AG09309 (cell line): ENCODE results near the gene ZNF30.

Experiments used
- DNase-seq: peaks from one replicate; pipeline ENCODE4 v3.0.0-alpha.2; 2010; ENCODE audit warnings: low read depth
- H3K4me3 ChIP-seq: 2 replicates; pipeline ENCODE4 v1.5.1; 2011; ENCODE audit warnings: mild to moderate bottlenecking, low read depth, low read length, moderate library complexity; ENCODE audit not compliant: control insufficient read depth
- TF ChIP-seq, protein P1 (sequence below): IDR thresholded peaks from 2 replicates; pipeline ENCODE4 v1.5.1; 2011; ENCODE audit warnings: mild to moderate bottlenecking, low read depth, low read length, inconsistent platforms; ENCODE audit not compliant: insufficient read depth, control insufficient read depth; ENCODE audit errors: missing control alignments

The ZNF30 gene

DNA sequence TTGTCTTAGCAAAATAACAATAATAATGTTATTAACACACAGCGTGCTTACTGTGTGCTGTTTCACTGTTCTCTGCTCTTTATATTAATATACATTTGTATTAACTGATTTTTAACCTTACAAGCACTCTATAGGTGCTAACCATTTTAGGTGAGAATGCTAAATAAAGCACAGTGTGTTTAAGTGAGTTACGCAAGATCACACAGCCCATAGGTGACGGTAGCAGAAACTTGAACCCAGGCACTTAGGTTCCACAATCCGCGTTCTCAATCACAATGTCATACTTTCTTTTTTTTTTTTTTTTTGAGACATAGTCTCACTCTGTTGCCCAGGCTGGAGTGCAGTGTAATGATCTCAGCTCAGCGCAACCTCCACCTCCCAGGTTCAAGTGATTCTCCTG, 5.8 kb downstream of the ZNF30 start:
- no peak for DNase-seq
- H3K4me3 ChIP-seq: no peak overlapping the region
- TF ChIP-seq, protein P1, sequence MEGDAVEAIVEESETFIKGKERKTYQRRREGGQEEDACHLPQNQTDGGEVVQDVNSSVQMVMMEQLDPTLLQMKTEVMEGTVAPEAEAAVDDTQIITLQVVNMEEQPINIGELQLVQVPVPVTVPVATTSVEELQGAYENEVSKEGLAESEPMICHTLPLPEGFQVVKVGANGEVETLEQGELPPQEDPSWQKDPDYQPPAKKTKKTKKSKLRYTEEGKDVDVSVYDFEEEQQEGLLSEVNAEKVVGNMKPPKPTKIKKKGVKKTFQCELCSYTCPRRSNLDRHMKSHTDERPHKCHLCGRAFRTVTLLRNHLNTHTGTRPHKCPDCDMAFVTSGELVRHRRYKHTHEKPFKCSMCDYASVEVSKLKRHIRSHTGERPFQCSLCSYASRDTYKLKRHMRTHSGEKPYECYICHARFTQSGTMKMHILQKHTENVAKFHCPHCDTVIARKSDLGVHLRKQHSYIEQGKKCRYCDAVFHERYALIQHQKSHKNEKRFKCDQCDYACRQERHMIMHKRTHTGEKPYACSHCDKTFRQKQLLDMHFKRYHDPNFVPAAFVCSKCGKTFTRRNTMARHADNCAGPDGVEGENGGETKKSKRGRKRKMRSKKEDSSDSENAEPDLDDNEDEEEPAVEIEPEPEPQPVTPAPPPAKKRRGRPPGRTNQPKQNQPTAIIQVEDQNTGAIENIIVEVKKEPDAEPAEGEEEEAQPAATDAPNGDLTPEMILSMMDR: no peak

DNA sequence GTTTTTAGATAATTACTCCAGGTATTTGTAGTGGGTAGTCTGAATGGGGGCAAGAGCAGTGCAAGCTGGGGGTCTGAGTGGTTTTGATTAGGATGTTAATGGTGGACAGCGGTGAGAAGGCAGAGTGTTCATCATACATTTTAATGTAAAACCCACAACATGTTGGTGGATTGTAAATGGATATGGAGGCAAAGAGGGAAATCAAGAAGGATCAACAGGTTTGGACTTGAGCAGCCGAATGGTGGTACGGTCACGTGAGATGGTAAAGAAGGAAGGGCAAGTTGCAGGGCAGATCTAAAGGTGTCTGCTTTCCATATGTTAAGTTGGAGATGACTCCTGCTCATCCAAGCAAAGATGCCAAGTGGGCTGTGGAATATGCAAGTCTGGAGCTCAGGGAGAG, 9.5 kb downstream of the ZNF30 start:
- TF ChIP-seq, protein P1: no peak
- no peak for DNase-seq
- no peak overlapping the region for H3K4me3 ChIP-seq

DNA sequence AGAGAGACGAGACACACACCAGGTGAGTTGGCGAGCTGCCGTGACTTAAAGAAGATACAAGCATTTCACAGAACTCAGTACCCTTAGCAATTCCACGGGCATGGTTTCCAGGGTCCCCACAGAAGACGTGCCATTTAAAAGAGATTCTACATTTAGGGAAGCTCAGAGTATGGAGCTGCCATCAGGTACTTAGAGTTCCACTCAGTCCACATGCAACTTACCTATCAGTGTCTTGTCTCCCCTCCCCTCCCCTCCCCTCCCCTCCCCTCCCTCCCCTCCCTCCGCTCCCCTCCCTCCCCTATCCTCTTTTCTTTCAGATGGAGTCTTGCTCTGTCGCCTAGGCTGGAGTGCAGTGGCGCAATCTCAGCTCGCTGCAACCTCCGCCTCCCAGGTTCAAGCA, 12.2 kb downstream of the ZNF30 start:
- no peak overlapping the region for H3K4me3 ChIP-seq
- no peak for DNase-seq
- TF ChIP-seq, protein P1: no peak

DNA sequence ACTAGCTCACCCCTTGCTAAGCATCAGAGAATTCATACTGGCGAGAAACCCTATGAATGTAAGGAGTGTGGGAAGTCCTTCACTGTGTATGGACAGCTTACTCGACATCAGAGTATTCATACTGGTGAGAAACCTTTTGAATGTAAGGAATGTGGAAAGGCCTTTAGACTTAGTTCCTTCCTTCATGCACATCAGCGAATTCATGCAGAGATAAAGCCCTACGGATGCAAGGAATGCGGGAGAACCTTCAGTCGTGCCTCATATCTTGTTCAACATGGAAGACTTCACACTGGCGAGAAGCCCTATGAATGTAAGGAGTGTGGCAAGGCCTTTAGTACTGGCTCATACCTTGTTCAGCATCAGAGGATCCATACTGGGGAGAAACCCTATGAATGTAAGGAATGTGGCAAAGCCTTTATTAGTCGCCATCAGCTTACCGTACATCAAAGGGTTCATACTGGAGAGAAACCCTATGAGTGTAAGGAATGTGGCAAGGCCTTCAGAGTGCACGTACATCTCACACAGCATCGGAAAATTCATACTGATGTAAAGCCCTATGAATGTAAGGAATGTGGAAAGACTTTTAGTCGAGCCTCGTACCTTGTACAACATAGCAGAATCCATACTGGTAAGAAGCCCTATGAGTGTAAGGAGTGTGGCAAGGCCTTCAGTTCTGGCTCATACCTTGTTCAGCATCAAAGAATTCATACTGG, 17.3 kb downstream of the ZNF30 start:
- no peak overlapping the region for H3K4me3 ChIP-seq
- TF ChIP-seq, protein P1: no peak

DNA sequence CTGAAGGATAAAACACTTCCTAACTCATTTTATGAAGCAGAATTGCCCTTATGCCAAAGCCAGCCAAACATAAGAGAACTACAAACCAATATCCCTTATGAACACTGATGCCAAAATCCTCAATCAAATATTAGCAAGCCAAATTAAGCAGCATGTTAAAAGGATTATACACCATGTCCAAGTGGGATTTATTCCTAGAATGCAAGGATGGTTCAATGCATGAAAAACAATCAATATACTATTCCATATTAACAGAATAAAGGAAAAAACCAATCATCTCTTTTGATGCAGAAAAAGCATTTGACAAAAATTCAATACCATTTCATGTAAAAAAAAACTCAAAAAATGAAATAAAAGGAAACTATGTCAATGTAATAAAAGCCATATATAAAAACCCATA, 26.4 kb downstream of the ZNF30 start:
- no peak for DNase-seq
- TF ChIP-seq, protein P1: no peak

More for the DNA sequence above, 17.3 kb downstream of the ZNF30 start:
- no peak for DNase-seq

DNA sequence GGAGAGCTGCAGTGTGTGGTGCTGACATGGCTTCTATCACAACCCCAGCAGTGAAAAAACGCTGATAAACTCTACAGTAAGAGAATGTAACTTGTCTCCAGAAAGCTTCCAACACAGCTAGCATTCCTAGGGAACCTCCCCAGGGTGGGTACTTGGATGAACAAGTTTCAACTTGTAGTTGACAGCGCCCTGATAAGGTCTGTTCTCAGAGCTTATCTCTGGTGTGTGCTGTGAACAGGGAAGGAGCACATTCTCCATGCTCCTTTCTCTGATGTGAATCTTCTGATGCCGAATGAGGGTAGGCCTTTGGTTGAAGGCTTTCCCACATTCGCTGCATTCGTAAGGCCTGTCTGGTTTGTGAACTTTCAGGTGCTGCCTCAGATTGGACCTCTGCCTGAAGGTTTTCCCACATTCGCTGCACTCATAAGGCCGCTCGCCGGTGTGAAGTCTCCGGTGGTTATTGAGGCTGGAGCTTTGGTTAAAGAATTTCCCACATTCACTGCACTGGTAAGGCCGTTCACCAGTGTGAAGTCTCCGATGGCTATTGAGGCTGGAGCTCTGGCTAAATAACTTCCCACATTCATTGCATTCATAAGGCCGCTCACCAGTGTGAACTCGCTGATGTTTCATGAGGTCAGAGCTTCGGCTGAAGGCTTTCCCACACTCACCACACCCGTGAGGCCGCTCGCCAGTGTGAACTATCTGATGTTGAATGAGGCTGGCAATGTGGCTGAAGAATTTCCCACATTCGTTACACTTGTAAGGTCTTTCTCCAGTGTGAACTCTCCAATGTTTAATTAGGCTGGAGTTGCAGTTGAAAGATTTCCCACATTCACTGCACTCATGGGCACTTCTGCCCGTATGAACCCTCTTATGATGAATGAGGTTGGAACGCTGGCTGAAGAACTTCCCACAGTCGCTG, 31.4 kb downstream of the ZNF30 start:
- no peak for DNase-seq
- TF ChIP-seq, protein P1: no peak
- no peak overlapping the region for H3K4me3 ChIP-seq

More for the DNA sequence above, 26.4 kb downstream of the ZNF30 start:
- no peak overlapping the region for H3K4me3 ChIP-seq
